ENCODE data around the gene TRPV3.

TRPV3 gene

GRCh38 chr17:3554440-3554839 lies 3.2 kb downstream of the TRPV3 start:
- no peak overlapping the region for H3K4me2 ChIP-seq (ENCODE audit: low read length)
- H3K27me3 ChIP-seq (ENCODE audit: control insufficient read depth, low read length): peaks cover 15% of the 10 kb centered on the region; the same call in 1 of the 2 replicates
- TF ChIP-seq CTCF (IDR thresholded peaks at IDR 0.05; ENCODE audit: low read depth, low read length, poor library complexity, severe bottlenecking) (no peak), EZH2phosphoT487 (IDR thresholded peaks at IDR 0.05; ENCODE audit: borderline replicate concordance, low read length) (no peak)

GRCh38 chr17:3553419-3554401 lies 3.9 kb downstream of the TRPV3 start:
- TF ChIP-seq CTCF (IDR thresholded peaks at IDR 0.05; ENCODE audit: low read depth, low read length, poor library complexity, severe bottlenecking): no peak
- TF ChIP-seq EZH2phosphoT487 (IDR thresholded peaks at IDR 0.05; ENCODE audit: borderline replicate concordance, low read length): no peak
- Histone ChIP-seq H3K9me3 (ENCODE audit: control insufficient read depth, insufficient read depth, low read length) (no peaks in the 10 kb centered on the region), H3K36me3 (ENCODE audit: control insufficient read depth, low read length) (no peaks in the 10 kb centered on the region), H3K4me3 (ENCODE audit: low read length) (no peak overlapping the region), H3K4me1 (ENCODE audit: control insufficient read depth, low read length) (peaks cover 22% of the 10 kb centered on the region), H3K27ac (ENCODE audit: low read depth, low read length) (no peak overlapping the region), H3K4me2 (ENCODE audit: low read length) (no peak overlapping the region), H3K27me3 (ENCODE audit: control insufficient read depth, low read length) (peaks cover 15% of the 10 kb centered on the region; the same call in 1 of the 2 replicates), H4K20me1 (ENCODE audit: control insufficient read depth, insufficient read depth, low read depth, low read length) (no peaks in the 10 kb centered on the region), H3K79me2 (ENCODE audit: control insufficient read depth, low read length) (no peaks in the 10 kb centered on the region), H3F3A (ENCODE audit: control insufficient read depth, insufficient read depth) (0 out of 2 replicates have a peak, but pooled peaks cover 2% of the 10 kb centered on the region), H3K9me2 (replicated peaks; ENCODE audit: control insufficient read depth, low read length) (no peaks in the 10 kb centered on the region)

More at GRCh38 chr17:3554440-3554839, 3.2 kb downstream of the TRPV3 start:
- H3F3A ChIP-seq (ENCODE audit: control insufficient read depth, insufficient read depth): 0 out of 2 replicates have a peak, but pooled peaks cover 2% of the 10 kb centered on the region
- no peaks in the 10 kb centered on the region for H3K79me2 ChIP-seq (ENCODE audit: control insufficient read depth, low read length)
- H3K27ac ChIP-seq (ENCODE audit: low read depth, low read length): no peak overlapping the region
- no peak overlapping the region for H3K4me3 ChIP-seq (ENCODE audit: low read length)
- H3K36me3 ChIP-seq (ENCODE audit: control insufficient read depth, low read length): no peaks in the 10 kb centered on the region
- peaks cover 29% of the 10 kb centered on the region for H3K4me1 ChIP-seq (ENCODE audit: control insufficient read depth, low read length)
- no peaks in the 10 kb centered on the region for H3K9me2 ChIP-seq (replicated peaks; ENCODE audit: control insufficient read depth, low read length)
- no peaks in the 10 kb centered on the region for H4K20me1 ChIP-seq (ENCODE audit: control insufficient read depth, insufficient read depth, low read depth, low read length)
- H3K9me3 ChIP-seq (ENCODE audit: control insufficient read depth, insufficient read depth, low read length): no peaks in the 10 kb centered on the region

- H3K4me2 ChIP-seq (ENCODE audit: low read length): no peak overlapping the region
- peaks cover 15% of the 10 kb centered on the region; the same call in 1 of the 2 replicates for H3K27me3 ChIP-seq (ENCODE audit: control insufficient read depth, low read length)
- no peaks in the 10 kb centered on the region for H3K79me2 ChIP-seq (ENCODE audit: control insufficient read depth, low read length)
These were observed 4.7 kb downstream of the TRPV3 start for GRCh38 chr17:3552916-3553315.

More at GRCh38 chr17:3552916-3553315, 4.7 kb downstream of the TRPV3 start:
- Histone ChIP-seq H3K4me1 (ENCODE audit: control insufficient read depth, low read length) (peaks cover 14% of the 10 kb centered on the region), H3K9me2 (replicated peaks; ENCODE audit: control insufficient read depth, low read length) (no peaks in the 10 kb centered on the region), H3F3A (ENCODE audit: control insufficient read depth, insufficient read depth) (no peaks in the 10 kb centered on the region), H3K27ac (ENCODE audit: low read depth, low read length) (no peak overlapping the region), H3K9me3 (ENCODE audit: control insufficient read depth, insufficient read depth, low read length) (no peaks in the 10 kb centered on the region), H4K20me1 (ENCODE audit: control insufficient read depth, insufficient read depth, low read depth, low read length) (no peaks in the 10 kb centered on the region), H3K4me3 (ENCODE audit: low read length) (no peak overlapping the region), H3K36me3 (ENCODE audit: control insufficient read depth, low read length) (no peaks in the 10 kb centered on the region)
- TF ChIP-seq EZH2phosphoT487 (IDR thresholded peaks at IDR 0.05; ENCODE audit: borderline replicate concordance, low read length): no peak
- TF ChIP-seq CTCF (IDR thresholded peaks at IDR 0.05; ENCODE audit: low read depth, low read length, poor library complexity, severe bottlenecking): no peak
